ENCODE data around the gene KLHL29. TPM values are rescaled to one million over a fixed set of nuclear protein-coding genes. Genes with fewer than 3 reads are reported as not detected.

KLHL29 gene
- total and polyA plus RNA-seq, 2 donors (not counting 1 experiment from before 2014, with no cell fraction given), result 1.3 to 3.4 TPM

GRCh38 chr2:23496456-23496855, 111.5 kb downstream of the KLHL29 start:
- no peaks in the 10 kb centered on the region for H4K20me1 ChIP-seq (ENCODE audit: control insufficient read depth, insufficient read depth, low read length, poor library complexity, severe bottlenecking)
- Mint-ChIP-seq H3K27me3 (peaks cover 3% of the 10 kb centered on the region), H3K27ac (no peak overlapping the region), H3K9me3 (ENCODE audit: insufficient read depth) (no peaks in the 10 kb centered on the region), H3K4me1 (peaks cover 8% of the 10 kb centered on the region), H3K4me3 (no peak overlapping the region)
- ChIA-PET POLR2A (no interaction called here), CTCF (no interaction called here)
- H3K36me3 ChIP-seq (replicated peaks in 1 of 2; ENCODE audit: control extremely low read depth in 1 of 2, control insufficient read depth in 1 of 2, extremely low read depth in 1 of 2, insufficient read depth in 2 of 2, low read length in 1 of 2), result no peaks in the 10 kb centered on the region
- no peaks in the 10 kb centered on the region for H3K9me3 ChIP-seq (ENCODE audit: control extremely low read depth in 1 of 3, control insufficient read depth in 2 of 3, insufficient read depth in 1 of 3, low read length in 2 of 3)
- no peak overlapping the region for H2AFZ ChIP-seq (ENCODE audit: insufficient read depth, low read depth, low read length, poor library complexity, severe bottlenecking)
- TF ChIP-seq CTCF (IDR thresholded peaks at IDR 0.05) (no peak), EZH2 (IDR thresholded peaks at IDR 0.05; ENCODE audit: borderline replicate concordance, insufficient read depth, low read depth, low read length, poor library complexity, severe bottlenecking) (no peak)
- intact Hi-C loops (cut with micrococcal nuclease), result no loop called here
- H3K9ac ChIP-seq (ENCODE audit: low read length), result no peak overlapping the region
- H3K27me3 ChIP-seq (replicated peaks in 1 of 4; ENCODE audit: control extremely low read depth in 1 of 4, control insufficient read depth in 3 of 4, insufficient read depth in 4 of 4, low read length in 3 of 4), result peaks cover 0 to 3% (median 0%) of the 10 kb centered on the region in 4 experiments
- H3K4me3 ChIP-seq (ENCODE audit: control extremely low read depth in 1 of 5, extremely low read depth in 1 of 5, insufficient read depth in 1 of 5, low read depth in 2 of 5, low read length in 4 of 5), result no peak overlapping the region
- H3K4me1 ChIP-seq (ENCODE audit: control insufficient read depth in 2 of 2, insufficient read depth in 2 of 2, low read length in 2 of 2), result no peaks in the 10 kb centered on the region
- no peak overlapping the region for H3K4me2 ChIP-seq (replicated peaks; ENCODE audit: low read depth, low read length, poor library complexity, severe bottlenecking)
- no peak overlapping the region for H3K27ac ChIP-seq (ENCODE audit: low read length in 2 of 2)
- H3K79me2 ChIP-seq (ENCODE audit: control insufficient read depth, insufficient read depth, low read length), result no peaks in the 10 kb centered on the region
- DNase-seq, result no peak
- ATAC-seq (ENCODE audit: low read depth), result no peak
- WGBS (ENCODE audit: insufficient coverage), result 30% methylated on average over 4 of the region's 5 CpGs

GRCh38 chr2:23497063-23497462, 112.1 kb downstream of the KLHL29 start:
- H3K27ac Mint-ChIP-seq, result no peak overlapping the region
- H3K4me3 Mint-ChIP-seq, result no peak overlapping the region
- Histone ChIP-seq H3K27me3 (replicated peaks in 1 of 4; ENCODE audit: control extremely low read depth in 1 of 4, control insufficient read depth in 3 of 4, insufficient read depth in 4 of 4, low read length in 3 of 4) (peaks cover 0 to 3% (median 0%) of the 10 kb centered on the region in 4 experiments), H3K4me3 (ENCODE audit: control extremely low read depth in 1 of 5, extremely low read depth in 1 of 5, insufficient read depth in 1 of 5, low read depth in 2 of 5, low read length in 4 of 5) (no peak overlapping the region), H3K27ac (ENCODE audit: low read length in 2 of 2) (no peak overlapping the region), H3K79me2 (ENCODE audit: control insufficient read depth, insufficient read depth, low read length) (no peaks in the 10 kb centered on the region), H3K9ac (ENCODE audit: low read length) (no peak overlapping the region), H2AFZ (ENCODE audit: insufficient read depth, low read depth, low read length, poor library complexity, severe bottlenecking) (no peak overlapping the region), H3K9me3 (ENCODE audit: control extremely low read depth in 1 of 3, control insufficient read depth in 2 of 3, insufficient read depth in 1 of 3, low read length in 2 of 3) (no peaks in the 10 kb centered on the region), H3K4me1 (ENCODE audit: control insufficient read depth in 2 of 2, insufficient read depth in 2 of 2, low read length in 2 of 2) (no peaks in the 10 kb centered on the region), H4K20me1 (ENCODE audit: control insufficient read depth, insufficient read depth, low read length, poor library complexity, severe bottlenecking) (no peaks in the 10 kb centered on the region), H3K4me2 (replicated peaks; ENCODE audit: low read depth, low read length, poor library complexity, severe bottlenecking) (no peak overlapping the region), H3K36me3 (replicated peaks in 1 of 2; ENCODE audit: control extremely low read depth in 1 of 2, control insufficient read depth in 1 of 2, extremely low read depth in 1 of 2, insufficient read depth in 2 of 2, low read length in 1 of 2) (no peaks in the 10 kb centered on the region)
- peaks cover 8% of the 10 kb centered on the region for H3K4me1 Mint-ChIP-seq
- intact Hi-C loops (cut with micrococcal nuclease), result no loop called here
- ChIA-PET CTCF (no interaction called here), POLR2A (no interaction called here)
- no peak for DNase-seq
- TF ChIP-seq EZH2 (IDR thresholded peaks at IDR 0.05; ENCODE audit: borderline replicate concordance, insufficient read depth, low read depth, low read length, poor library complexity, severe bottlenecking) (no peak), CTCF (IDR thresholded peaks at IDR 0.05) (no peak)
- H3K27me3 Mint-ChIP-seq, result peaks cover 3% of the 10 kb centered on the region
- 4% methylated on average over 7 of the region's 7 CpGs for WGBS (ENCODE audit: insufficient coverage)
- no peak for ATAC-seq (ENCODE audit: low read depth)
- no peaks in the 10 kb centered on the region for H3K9me3 Mint-ChIP-seq (ENCODE audit: insufficient read depth)

Measured in B cell (primary cell).